AG08395 (cell line): ENCODE measurements around the gene GPRASP3.
A peak's percentile ranks its signal among the peaks of the same experiment; 100 is the strongest.

Experiments
- DNase-seq: peaks from one replicate; pipeline ENCODE4 v3.0.0; 2012; ENCODE audit warnings: mixed read lengths, low spot score

GPRASP3 gene

GRCh38 chrX:102745857-102746584 is 25.5 kb downstream of the GPRASP3 start:
- DNase-seq = peak; percentile 22

GRCh38 chrX:102765217-102765616 is 44.7 kb downstream of the GPRASP3 start:
- peak; percentile 60 for DNase-seq

- peak; percentile 62 for DNase-seq
These were observed 45.3 kb downstream of the GPRASP3 start for GRCh38 chrX:102765809-102766208.

- no peak for DNase-seq
These were observed 46.7 kb downstream of the GPRASP3 start for GRCh38 chrX:102767287-102767686.

GRCh38 chrX:102768987-102769761 is 48.6 kb downstream of the GPRASP3 start:
- DNase-seq = peak; percentile 74
